ENCODE measurements around the gene MMAB.

The MMAB gene

DNA sequence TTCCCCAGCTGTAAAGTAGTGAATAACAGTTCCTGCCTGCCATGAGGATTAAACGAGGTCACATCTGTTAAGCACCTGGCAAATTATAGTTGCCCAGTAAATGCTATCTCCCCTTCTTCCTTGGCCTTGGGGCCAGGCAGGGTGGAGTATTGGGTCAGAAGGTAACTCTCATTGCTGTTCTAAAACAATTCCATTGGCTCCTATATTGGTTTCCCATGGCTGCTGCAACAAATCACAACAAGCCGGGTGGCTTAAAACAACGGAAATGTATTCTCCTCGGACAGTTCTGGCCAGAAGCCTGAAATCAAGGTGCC, 31.9 kb downstream of the MMAB start:
- DNase-seq (ENCODE audit: low read depth in 2 of 2, low spot score in 1 of 2), result no peak

DNA sequence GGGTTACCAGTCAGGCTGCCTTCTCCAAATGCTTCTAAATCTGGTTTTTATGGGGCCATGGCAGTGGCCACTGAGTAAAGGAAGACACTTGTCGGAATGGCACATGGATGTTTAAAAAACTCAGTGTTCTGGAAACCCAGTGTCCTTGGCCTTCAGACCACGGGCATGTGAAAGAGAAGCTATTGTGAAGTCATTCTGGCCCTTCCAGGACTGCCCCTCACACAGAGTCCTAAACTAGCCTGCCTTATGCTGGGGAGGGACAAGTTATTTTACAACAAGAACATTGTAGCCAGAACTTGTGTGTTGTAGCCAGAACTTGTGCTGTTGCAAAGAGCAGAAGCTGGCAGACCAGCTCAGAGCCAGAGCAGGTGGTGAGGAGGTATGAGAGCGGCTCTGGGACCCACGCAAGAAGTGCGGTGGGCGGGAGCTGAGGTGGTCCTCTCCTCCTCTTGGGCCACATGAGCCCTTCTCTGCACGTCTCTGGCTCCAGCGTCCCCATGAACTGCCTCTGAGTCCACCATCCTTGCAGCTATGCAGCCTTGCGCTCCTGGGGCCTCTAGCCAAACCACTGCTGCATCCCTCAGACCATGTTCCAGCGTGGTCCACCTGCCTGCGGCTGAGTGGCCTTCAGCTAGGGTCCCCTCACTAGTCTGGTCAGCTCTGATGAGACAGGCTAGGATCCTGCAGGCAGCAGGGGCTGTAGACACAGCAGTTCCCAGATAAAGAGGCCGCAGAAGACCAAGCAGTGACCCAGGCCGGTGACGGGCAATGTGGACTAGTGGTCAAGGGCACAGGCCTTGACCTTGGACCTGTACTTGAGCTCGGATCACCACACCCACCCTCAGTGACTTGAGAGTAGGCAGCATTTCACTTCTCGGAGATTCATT, 32.5 kb downstream of the MMAB start:
- DNase-seq (ENCODE audit: low read depth in 2 of 2, low spot score in 1 of 2), result no peak

DNA sequence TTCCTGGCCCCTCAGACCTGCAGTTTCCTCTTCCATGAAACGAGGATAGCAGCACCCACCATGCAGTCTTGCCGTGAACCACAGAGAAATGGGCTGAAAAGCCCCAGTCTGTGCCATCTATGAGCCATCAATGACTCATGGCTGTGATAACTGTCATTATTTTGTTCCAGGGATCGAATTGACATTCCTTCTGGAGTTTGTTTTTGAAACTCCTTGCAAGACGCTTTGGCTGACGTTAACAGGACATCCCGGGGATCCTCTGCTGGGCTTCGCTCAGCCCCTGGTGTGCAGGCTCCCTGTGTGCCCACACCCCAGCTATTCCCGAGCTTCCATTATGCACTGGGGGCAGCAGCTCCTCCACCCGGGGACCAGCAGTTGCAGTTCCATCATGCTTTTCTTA, 33.8 kb downstream of the MMAB start:
- no peak for DNase-seq (ENCODE audit: low read depth in 2 of 2, low spot score in 1 of 2)

DNA sequence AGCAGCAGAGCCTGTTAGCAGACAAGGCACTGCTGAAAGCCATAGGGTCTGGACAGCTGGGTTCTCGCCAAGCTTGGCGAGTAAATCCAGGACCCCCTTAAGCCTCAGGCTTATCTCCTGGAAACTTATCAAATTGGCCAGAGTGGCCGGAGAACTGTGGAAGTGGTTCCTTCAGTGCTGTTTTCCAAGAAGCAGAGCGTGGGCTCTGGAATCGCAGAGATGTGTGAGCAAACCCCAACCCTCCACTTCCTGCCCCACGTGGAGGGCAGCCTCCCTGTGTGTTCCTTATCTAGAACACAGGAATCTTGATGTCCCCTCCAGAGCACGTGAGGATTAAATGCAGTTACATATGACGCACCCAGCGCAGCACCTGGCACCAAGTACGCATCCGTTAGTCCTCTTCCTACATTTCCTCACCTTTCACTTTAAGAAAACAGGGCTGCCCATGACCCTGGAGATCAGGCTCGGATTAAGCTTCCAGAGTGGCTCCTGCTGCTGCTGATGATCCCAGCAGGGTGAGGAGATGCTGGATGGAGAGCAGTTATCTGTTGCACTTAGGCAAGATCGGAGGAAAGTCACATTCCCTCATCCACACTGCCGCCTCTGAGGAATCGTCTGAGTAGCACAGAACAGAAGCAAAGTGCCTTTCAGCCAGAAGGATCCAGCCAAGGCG, 35.0 kb downstream of the MMAB start:
- DNase-seq (ENCODE audit: low read depth in 2 of 2, low spot score in 1 of 2), result no peak

DNA sequence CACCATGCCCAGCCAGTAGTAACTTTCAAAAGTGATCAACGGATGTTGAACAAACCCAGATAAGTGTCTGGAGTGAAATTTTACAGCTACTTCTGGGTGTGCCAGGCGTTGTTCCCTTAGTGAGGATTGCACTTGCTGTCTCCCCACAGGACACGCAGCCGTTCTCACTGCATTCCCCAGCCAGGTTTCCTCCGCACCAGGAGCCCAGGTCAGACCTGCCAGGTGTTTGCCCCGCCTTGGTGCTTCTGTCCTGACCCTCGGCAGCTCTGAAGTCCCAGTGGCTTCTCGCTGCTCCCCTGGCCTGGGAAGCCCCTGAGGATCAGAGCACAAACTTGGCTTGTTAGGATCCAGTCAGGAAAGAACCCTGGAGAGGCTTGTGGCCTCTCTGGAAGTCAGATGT, 36.2 kb downstream of the MMAB start:
- no peak for DNase-seq (ENCODE audit: low read depth in 2 of 2, low spot score in 1 of 2)

DNA sequence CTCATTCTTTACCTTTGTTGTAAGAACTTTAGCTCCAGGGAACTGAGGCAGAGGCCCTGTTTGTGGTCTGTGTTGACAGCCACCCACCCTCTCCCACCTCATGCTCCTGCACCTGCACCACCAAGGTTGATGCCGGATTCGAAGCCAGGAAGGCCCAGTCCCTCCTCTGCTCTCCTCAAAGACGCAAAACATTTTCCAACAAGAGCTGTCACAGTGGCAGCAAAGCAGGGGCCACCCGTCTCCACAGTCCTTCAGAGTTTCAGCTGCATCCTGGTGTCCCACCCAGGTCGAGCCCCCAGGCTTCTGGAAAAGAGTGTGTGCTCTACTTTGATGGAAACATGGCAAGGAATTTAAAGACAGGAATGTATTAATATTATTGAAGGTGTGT, 37.4 kb downstream of the MMAB start:
- no peak for DNase-seq (ENCODE audit: low read depth in 2 of 2, low spot score in 1 of 2)

DNA sequence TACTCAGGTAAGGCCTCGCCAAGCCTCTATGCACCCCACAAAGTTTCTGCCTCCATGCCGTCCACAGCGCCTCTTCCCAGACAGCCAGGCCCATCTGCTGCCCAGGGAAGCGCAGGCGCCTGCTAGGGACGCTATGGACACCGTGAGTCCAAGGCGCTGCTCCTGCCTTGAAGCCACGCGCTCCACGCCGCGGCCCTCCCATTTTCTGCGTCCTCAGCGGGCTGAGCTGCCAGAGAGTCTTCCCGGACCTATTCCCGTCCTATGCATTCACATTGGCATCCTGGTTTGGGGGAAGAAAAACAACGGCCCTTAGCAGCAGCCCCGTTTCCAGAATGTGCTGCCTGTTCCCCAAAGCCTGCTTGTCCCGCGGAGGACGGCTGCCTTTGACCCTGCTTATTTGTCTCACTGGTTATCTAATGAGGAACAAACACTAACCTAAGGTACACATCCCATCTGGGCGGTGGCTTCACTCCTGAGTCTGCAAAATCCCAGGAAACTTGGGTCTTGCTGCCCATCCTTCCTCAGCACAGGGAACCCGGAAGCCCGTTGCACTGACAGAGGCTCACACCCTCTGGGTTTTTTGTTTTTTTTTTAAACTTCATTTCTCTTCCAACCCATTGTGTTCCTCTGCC, 38.0 kb downstream of the MMAB start:
- no peak for DNase-seq (ENCODE audit: low read depth in 2 of 2, low spot score in 1 of 2)

DNA sequence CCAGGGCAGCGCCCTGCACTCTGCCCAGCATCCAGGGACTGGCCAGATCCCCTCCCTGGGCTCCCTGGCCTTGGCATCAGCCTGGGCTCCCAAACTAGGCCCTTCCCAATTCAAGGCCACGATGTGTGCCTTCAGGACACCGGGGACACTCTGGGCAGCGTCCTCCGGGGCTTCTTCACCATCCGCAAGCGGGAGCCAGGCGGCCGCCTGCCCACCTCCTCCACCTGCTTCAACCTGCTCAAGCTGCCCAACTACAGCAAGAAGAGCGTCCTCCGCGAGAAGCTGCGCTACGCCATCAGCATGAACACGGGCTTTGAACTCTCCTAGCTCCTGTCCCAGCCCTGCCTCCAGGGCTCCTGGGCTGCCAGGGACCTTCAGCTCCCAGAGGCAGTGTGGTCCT, 38.8 kb downstream of the MMAB start:
- no peak for DNase-seq (ENCODE audit: low read depth in 2 of 2, low spot score in 1 of 2)

DNA sequence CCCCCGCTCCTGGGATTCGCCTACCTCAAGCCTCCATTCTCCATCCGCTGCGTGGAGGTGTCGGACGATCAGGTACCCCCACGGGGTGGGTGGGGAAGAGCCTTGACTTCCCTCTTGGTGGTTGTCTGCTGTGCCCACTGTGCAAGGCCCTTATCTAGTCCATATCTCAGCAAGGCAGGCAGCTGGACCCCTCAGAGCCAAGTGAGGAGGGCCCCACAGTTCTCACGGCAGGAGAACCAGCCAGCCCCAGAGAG, 39.9 kb downstream of the MMAB start:
- no peak for DNase-seq (ENCODE audit: low read depth in 2 of 2, low spot score in 1 of 2)

DNA sequence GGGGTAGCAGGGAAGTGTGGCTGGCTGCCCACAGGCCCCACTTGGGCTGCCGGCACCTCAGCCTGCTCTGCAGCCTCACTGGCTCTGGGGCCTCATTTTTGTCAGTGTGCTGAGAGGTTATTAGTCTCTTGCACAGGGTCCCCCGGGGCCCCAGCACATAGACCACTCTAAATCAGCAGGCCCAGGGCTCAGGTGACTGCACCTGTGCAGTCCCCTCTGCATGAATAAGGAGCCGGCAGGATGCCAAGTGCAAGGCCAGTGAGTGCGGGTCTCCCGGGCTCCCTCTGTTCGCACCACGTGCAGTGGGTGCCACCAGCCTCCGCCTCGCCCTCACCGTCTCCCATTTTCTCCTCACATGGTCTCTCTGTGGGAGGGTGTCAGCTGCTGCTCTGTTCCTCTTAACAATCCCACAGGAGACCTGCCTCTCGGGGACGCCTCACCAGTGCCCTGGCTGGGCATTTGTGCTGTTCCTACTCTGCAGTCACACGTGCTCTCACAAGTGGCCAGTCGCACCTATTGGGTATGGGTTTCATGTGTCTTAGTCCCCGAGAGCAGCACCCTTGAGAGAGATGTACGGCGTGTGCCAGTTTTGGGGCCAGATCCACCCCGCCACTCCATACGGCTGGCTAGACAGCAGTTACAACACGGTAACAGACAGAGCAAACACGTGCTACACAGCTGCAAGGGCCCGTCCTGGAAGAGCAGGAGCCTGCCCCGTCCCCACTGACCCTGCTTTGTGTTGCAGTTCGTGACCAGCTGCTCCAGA, 40.4 kb downstream of the MMAB start:
- DNase-seq (ENCODE audit: low read depth in 2 of 2, low spot score in 1 of 2), result no peak

DNA sequence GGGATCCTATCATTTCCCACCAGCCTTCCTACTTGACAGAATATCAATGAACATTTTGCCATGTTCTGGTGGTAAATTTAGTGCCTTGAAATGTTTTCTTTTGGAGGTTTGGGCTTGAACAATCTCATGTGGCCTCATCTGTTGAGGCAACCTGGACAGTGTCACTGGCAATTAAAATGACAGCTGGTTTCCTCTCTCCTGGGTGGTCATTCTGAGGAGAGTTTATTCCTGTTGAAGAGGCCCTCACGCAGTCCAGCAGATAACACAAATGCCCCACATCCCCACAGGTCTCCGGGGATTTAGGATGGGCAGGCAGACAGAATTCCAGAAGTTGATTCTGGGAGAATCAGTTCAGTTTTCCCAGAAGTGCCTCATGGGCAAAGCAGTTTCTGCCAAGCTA, 41.9 kb downstream of the MMAB start:
- DNase-seq (ENCODE audit: low read depth in 2 of 2, low spot score in 1 of 2), result no peak

DNA sequence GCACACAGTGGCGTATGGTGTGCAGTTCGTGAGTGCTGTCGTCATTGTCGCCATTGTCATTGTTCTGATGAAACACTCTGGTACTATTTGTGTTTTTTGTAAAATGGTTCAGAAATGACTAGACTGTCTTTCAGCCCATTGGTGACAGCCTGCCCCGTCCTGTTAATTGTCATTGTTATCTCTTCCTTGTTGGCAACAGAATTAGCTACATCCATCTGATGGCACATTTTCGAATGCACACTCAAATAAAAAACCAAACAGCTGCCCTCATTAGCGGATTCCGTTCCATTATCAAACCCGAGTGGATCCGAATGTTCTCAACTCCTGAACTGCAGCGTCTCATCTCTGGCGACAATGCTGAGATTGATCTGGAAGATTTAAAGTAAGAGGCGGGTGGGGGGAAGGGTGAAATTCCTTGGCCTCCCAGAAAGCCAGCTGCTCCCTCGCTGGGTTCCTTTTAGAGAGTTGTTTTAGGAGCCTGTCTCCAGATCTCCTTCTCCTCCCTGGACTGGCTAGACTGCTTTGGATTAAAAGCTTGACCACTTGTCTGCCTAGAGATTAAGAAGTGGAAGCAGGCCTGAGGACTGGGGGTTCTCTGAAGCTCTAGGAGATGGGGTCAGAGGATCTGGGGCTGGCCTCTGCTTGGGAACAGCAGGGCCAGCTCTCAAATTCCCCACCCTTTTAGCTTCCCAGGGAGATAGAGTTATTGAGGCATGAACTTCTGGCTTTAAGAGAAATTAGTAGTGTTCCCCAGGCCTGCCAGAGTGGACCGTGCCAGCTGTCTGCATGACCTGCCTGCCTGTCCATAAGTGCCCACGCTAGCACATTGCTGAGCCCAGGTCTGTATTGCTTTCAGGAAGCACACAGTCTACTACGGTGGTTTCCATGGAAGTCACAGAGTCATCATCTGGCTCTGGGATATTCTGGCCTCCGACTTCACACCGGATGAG, 43.3 kb downstream of the MMAB start:
- DNase-seq (ENCODE audit: low read depth in 2 of 2, low spot score in 1 of 2), result no peak

DNA sequence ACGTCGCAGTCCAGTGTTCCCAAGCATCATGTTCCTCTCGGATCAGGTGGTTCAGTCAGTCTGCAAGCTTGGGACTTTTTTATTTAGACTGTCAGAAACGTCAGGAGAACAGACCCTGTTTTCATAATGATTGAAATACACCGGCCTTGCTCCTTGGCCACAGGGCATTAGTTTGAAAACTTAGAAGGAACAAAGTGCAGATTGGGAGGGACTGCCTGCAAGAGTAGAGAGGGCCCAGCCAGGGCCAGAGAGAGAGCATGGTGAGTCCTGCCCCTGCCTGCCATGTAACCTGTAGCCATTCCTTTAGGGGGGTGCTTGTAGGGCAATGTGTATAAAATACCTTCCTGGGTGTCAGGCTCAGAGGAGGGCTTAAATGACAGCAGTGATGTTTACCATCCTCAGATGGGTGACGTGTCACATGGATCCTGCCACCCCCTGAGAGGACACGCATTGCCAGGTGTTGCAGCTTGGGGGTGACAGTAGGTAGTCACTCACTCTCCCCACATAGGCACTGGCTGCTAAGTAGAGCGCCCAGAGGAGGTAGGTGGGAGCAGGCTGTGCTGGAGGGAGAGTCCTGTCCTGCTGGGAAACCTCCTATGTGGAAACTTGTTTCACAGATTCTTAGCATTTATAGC, 45.7 kb downstream of the MMAB start:
- no peak for DNase-seq (ENCODE audit: low read depth in 2 of 2, low spot score in 1 of 2)

DNA sequence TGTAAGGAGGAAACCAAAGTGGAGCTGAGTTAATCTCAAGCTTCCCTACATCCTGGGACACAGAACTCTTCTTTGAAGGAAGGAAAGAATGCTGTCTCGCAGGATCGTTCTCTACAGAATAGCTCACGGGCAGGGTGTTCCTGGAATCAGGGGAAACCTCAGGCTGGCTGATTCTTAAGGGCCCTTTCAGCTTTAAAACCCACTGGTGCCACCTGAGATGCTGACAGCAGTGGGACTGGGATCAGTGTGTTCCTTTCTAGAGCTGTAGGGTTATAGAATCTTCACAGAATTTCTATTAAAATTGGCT, 48.1 kb downstream of the MMAB start:
- DNase-seq (ENCODE audit: low read depth in 2 of 2, low spot score in 1 of 2), result no peak

DNA sequence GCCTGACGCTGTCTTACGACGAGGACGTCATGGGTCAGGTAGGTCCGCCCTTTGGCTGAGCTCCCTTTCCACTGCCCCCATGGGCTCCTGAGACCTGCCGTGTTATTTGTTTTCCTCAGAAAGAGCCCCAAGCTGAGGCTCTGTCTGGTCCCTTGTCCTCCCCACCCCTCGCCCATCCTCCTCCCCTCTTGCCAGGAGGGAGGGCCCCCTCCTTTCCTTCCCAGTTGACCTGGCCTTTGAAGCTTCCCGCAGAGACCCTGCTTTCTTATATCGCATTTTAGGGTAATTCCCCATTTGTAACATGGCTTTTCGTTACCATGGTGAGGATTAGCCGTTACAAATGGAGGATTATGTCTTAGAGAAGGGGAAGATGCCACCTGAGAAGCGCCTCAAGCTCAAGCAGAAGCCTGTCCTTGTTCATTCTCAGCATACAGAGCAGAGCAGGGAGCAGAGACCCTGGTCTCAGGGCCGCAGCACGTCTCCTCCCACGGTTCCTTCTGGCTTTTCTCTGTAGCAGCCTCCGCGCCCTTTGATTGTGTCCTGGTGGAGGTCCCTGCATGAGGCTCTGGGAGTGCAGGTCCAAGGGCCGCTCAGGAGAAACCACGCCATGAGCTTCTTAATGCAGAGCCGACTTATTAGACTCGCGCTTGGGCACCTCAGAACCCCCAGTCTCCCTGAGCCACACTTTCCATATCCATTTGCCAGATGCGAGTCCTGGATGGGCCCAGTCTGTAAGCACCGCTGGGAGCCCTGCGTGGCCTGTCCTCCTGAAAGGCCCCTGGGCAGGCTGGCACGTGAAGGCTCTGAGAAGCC, 48.6 kb downstream of the MMAB start:
- DNase-seq (ENCODE audit: low read depth in 2 of 2, low spot score in 1 of 2), result no peak

DNA sequence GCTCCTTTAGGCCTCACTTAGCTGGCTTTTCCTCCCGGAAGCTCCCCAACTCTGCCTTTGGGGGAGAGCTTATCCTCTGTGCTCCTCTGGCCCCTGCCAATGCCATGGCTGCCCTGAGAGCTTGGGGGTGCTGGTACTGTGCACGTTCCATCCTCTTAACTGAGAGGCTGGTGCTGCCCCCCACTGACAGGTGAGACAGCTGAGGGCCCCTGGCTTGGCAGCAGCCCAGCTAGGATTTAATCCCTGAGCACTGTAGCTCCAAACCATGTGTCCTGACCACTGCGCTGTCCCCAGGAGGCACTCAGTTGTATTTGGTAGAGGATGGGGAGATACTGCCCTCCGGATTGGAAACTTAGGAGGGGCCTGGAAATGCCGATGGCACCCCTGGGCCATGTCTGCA, 49.8 kb downstream of the MMAB start:
- no peak for DNase-seq (ENCODE audit: low read depth in 2 of 2, low spot score in 1 of 2)

DNA sequence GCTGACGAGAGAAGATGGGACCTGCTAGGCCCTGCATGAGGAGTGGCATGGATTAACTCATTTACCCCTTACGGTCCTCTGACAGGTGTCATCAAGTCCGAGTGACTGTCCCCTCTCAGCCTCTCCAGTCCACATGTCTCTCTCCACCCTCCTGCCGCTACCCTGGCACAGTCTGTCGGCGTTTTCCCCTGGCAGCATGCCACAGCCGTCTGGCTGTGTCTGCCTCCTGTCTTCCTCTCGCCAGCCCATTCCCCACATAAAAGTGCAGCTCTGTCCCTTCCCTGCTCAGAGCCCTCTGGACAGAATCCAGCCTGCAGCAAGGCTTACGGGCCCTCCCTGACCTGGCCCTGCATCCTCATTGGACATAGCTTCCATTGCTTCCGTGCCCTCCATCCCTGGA, 50.2 kb downstream of the MMAB start:
- DNase-seq (ENCODE audit: low read depth in 2 of 2, low spot score in 1 of 2), result no peak

DNA sequence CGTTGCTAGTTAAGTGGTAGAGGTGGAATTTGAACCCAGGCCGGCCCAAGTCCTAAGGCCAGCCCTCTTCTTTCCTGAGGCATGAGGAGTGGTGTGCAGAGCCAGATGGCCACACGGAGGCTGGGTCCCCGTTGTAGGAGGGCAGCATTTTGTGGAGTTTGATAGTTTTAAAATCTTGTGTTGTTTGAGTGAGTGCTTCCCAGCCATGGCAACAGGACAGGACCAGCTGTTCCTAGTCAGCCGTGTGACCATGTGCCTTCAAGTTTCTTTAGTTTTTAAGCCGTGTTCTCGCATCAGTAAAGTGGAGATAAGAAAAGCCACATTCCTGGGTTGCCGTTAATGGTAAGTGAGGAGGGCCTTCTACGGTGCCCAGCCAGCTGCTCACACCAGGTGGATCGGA, 51.5 kb downstream of the MMAB start:
- DNase-seq (ENCODE audit: low read depth in 2 of 2, low spot score in 1 of 2), result no peak

DNA sequence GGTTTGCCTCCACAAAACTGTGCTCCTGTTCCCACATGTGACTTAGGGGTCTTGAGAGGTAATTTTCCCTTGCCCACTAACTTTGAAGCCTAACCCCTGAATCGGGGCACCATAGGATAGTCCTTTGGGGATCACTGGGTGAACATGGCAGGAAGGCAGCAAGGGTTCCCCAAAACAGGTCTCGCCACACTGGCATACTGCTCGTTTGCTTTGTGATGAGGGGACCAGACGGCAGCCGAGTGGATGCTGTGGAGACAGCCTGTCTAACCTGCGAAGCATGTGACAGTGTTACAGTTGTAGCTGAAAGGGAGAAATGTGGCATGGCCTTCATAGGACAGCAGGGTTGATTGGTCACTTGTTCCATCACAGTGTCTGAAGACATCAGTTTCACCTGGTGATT, 53.5 kb downstream of the MMAB start:
- DNase-seq (ENCODE audit: low read depth in 2 of 2, low spot score in 1 of 2), result no peak
